ENCODE data around the gene BACH2.

The BACH2 gene

GRCh38 chr6:90302320-90302719 is 5.7 kb upstream of the BACH2 start:
- no peak for DNase-seq (ENCODE audit: low read depth in 1 of 2, low spot score in 1 of 2)

GRCh38 chr6:90301816-90302215 is 5.2 kb upstream of the BACH2 start:
- no peak for DNase-seq (ENCODE audit: low read depth in 1 of 2, low spot score in 1 of 2)

GRCh38 chr6:90298459-90299053 is 1.9 kb upstream of the BACH2 start:
- no peak for DNase-seq (ENCODE audit: low read depth in 1 of 2, low spot score in 1 of 2)

GRCh38 chr6:90297867-90298381 is 1.3 kb upstream of the BACH2 start:
- DNase-seq (ENCODE audit: low read depth in 1 of 2, low spot score in 1 of 2) = no peak

- DNase-seq (ENCODE audit: low read depth in 1 of 2, low spot score in 1 of 2) = no peak
Measured at GRCh38 chr6:90297115-90297866, 648 bp upstream of the BACH2 start.

GRCh38 chr6:90295854-90296340 is 746 bp downstream of the BACH2 start:
- peak; percentile 49 to 50 for DNase-seq (ENCODE audit: low read depth in 1 of 2, low spot score in 1 of 2)

- DNase-seq (ENCODE audit: low read depth in 1 of 2, low spot score in 1 of 2) = peak; percentile 45 to 65
Measured at GRCh38 chr6:90294989-90295853, 1.4 kb downstream of the BACH2 start.

- DNase-seq (ENCODE audit: low read depth in 1 of 2, low spot score in 1 of 2) = peak in 1 of 2 donors; percentile 18
Measured at GRCh38 chr6:90294614-90294988, 2.0 kb downstream of the BACH2 start.

- DNase-seq (ENCODE audit: low read depth in 1 of 2, low spot score in 1 of 2) = no peak
Measured at GRCh38 chr6:90294008-90294511, 2.6 kb downstream of the BACH2 start.

GRCh38 chr6:90293319-90293953 is 3.2 kb downstream of the BACH2 start:
- no peak for DNase-seq (ENCODE audit: low read depth in 1 of 2, low spot score in 1 of 2)

GRCh38 chr6:90291565-90291964 is 5.1 kb downstream of the BACH2 start:
- DNase-seq (ENCODE audit: low read depth in 1 of 2, low spot score in 1 of 2) = no peak

- no peak for DNase-seq (ENCODE audit: low read depth in 1 of 2, low spot score in 1 of 2)
Measured at GRCh38 chr6:90290811-90291420, 5.7 kb downstream of the BACH2 start.

- DNase-seq (ENCODE audit: low read depth in 1 of 2, low spot score in 1 of 2) = no peak
Measured at GRCh38 chr6:90289902-90290301, 6.7 kb downstream of the BACH2 start.

- DNase-seq (ENCODE audit: low read depth in 1 of 2, low spot score in 1 of 2) = no peak
Measured at GRCh38 chr6:90288404-90288803, 8.2 kb downstream of the BACH2 start.

GRCh38 chr6:90286884-90287488 is 9.7 kb downstream of the BACH2 start:
- peak in 1 of 2 donors; percentile 26 for DNase-seq (ENCODE audit: low read depth in 1 of 2, low spot score in 1 of 2)

GRCh38 chr6:90285611-90286381 is 10.8 kb downstream of the BACH2 start:
- DNase-seq (ENCODE audit: low read depth in 1 of 2, low spot score in 1 of 2) = no peak

GRCh38 chr6:90285042-90285481 is 11.6 kb downstream of the BACH2 start:
- no peak for DNase-seq (ENCODE audit: low read depth in 1 of 2, low spot score in 1 of 2)

- no peak for DNase-seq (ENCODE audit: low read depth in 1 of 2, low spot score in 1 of 2)
Measured at GRCh38 chr6:90284236-90285041, 12.2 kb downstream of the BACH2 start.

Measured in stimulated activated CD4-positive, alpha-beta T cell treated with anti-CD3 and anti-CD28 coated beads, Interleukin-15, amount 100 ng/mL, for 1 hour (primary cell).